NCI-H128 (cell line): ENCODE measurements around the gene JDP2.

Source experiments
- DNase-seq: peaks from one replicate; lab custom pipeline; 2025; ENCODE audit not compliant: unreplicated experiment; lab: John Stamatoyannopoulos, UW

Gene JDP2

GRCh38 chr14:75511201-75511600 is 83.4 kb downstream of the JDP2 start:
- DNase-seq, result no peak

GRCh38 chr14:75513911-75514672 is 86.3 kb downstream of the JDP2 start:
- no peak for DNase-seq

GRCh38 chr14:75514673-75515628 is 87.1 kb downstream of the JDP2 start:
- DNase-seq, result no peak

GRCh38 chr14:75515629-75515996 is 87.8 kb downstream of the JDP2 start:
- no peak for DNase-seq

- no peak for DNase-seq
Measured at GRCh38 chr14:75518625-75519024, 90.8 kb downstream of the JDP2 start.

- no peak for DNase-seq
Measured at GRCh38 chr14:75519394-75519793, 91.6 kb downstream of the JDP2 start.

GRCh38 chr14:75519826-75520728 is 92.3 kb downstream of the JDP2 start:
- no peak for DNase-seq

- no peak for DNase-seq
Measured at GRCh38 chr14:75520852-75521251, 93.0 kb downstream of the JDP2 start.

- no peak for DNase-seq
Measured at GRCh38 chr14:75521415-75522199, 93.8 kb downstream of the JDP2 start.

- DNase-seq, result no peak
Measured at GRCh38 chr14:75522224-75522982, 94.6 kb downstream of the JDP2 start, which contains the start of gene BATF. Gene BATF (plus strand): TSS chr14:75522469. CDS start chr14:75522683, 214 bp downstream.

GRCh38 chr14:75522983-75523318 is 95.1 kb downstream of the JDP2 start:
- DNase-seq, result no peak
